Cardiac fibroblast (primary cell): Measurements from ENCODE around the gene TSPAN2.

Source experiments
- DNase-seq, 2 donors: peaks; one replicate each; pipeline versions ENCODE4 v3.0.0 to v3.0.0-alpha.2; 2010; ENCODE audit warnings: low read depth in 2 of 2
- H3K4me3 ChIP-seq, 2 donors: replicated peaks in 1 of 2; 1 replicate in 1 of 2; 2 replicates in 1 of 2; pipeline ENCODE4 v1.5.1; 2011; ENCODE audit warnings: low read depth in 2 of 2, low read length in 2 of 2, mild to moderate bottlenecking in 2 of 2, moderate library complexity in 1 of 2
- TF ChIP-seq, protein P1 (sequence below): IDR thresholded peaks from one replicate; pipeline ENCODE4 v1.5.1; 2011; ENCODE audit warnings: low read depth, mild to moderate bottlenecking, low read length, inconsistent platforms

TSPAN2 gene

GRCh38 chr1:115062542-115063004, 26.7 kb downstream of the TSPAN2 start:
- peak; percentile 16 to 29 for DNase-seq
- TF ChIP-seq, protein P1, sequence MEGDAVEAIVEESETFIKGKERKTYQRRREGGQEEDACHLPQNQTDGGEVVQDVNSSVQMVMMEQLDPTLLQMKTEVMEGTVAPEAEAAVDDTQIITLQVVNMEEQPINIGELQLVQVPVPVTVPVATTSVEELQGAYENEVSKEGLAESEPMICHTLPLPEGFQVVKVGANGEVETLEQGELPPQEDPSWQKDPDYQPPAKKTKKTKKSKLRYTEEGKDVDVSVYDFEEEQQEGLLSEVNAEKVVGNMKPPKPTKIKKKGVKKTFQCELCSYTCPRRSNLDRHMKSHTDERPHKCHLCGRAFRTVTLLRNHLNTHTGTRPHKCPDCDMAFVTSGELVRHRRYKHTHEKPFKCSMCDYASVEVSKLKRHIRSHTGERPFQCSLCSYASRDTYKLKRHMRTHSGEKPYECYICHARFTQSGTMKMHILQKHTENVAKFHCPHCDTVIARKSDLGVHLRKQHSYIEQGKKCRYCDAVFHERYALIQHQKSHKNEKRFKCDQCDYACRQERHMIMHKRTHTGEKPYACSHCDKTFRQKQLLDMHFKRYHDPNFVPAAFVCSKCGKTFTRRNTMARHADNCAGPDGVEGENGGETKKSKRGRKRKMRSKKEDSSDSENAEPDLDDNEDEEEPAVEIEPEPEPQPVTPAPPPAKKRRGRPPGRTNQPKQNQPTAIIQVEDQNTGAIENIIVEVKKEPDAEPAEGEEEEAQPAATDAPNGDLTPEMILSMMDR = no peak
- no peak overlapping the region for H3K4me3 ChIP-seq

- peak in 1 of 2 donors; percentile 10 for DNase-seq
- TF ChIP-seq, protein P1 = no peak
- no peak overlapping the region for H3K4me3 ChIP-seq
Observed at GRCh38 chr1:115060501-115060900, 28.8 kb downstream of the TSPAN2 start.

- DNase-seq = no peak
- H3K4me3 ChIP-seq = no peak overlapping the region
- TF ChIP-seq, protein P1 = no peak
Observed at GRCh38 chr1:115059316-115059715, 30.0 kb downstream of the TSPAN2 start.

GRCh38 chr1:115057661-115058254, 31.5 kb downstream of the TSPAN2 start:
- DNase-seq = no peak
- TF ChIP-seq, protein P1 = no peak
- no peak overlapping the region for H3K4me3 ChIP-seq

GRCh38 chr1:115056395-115056798, 32.9 kb downstream of the TSPAN2 start:
- TF ChIP-seq, protein P1 = no peak
- H3K4me3 ChIP-seq = no peak overlapping the region
- peak; percentile 48 to 62 for DNase-seq

GRCh38 chr1:115052454-115053083, 36.7 kb downstream of the TSPAN2 start:
- peak; percentile 56 to 59 for DNase-seq
- no peak overlapping the region for H3K4me3 ChIP-seq
- TF ChIP-seq, protein P1 = peak; percentile 85
